ENCODE results near the gene HABP2.

The HABP2 gene

GRCh38 chr10:113572520-113573290 is 19.9 kb downstream of the HABP2 start:
- no peak for TF ChIP-seq CTCF (IDR thresholded peaks at IDR 0.05; ENCODE audit: low read depth, low read length, missing control alignments)
- DNase-seq (ENCODE audit: low read depth), result no peak
- no peak overlapping the region for H3K4me3 ChIP-seq (ENCODE audit: low read depth, low read length)

GRCh38 chr10:113573368-113573767 is 20.5 kb downstream of the HABP2 start:
- no peak for TF ChIP-seq CTCF (IDR thresholded peaks at IDR 0.05; ENCODE audit: low read depth, low read length, missing control alignments)

DNA sequence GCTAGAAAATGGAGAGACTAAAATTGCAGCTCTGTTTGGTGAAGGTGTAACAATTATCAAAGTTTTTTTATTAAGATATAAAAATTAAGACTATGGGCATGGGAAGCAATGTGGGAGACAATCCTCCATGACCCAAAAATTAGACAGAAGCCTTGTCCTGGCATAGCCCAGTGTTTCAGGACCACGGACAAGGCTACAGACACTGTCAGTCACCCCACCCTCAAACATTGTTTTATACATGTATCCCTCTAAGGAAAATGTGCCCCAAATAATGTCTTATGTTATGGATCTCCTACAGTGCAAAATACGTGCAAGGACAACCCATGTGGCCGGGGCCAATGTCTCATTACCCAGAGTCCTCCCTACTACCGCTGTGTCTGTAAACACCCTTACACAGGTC is 24.0 kb downstream of the HABP2 start:
- no peak for TF ChIP-seq CTCF (IDR thresholded peaks at IDR 0.05; ENCODE audit: low read depth, low read length, missing control alignments)
- DNase-seq (ENCODE audit: low read depth), result no peak
- no peak overlapping the region for H3K4me3 ChIP-seq (ENCODE audit: low read depth, low read length)

More at GRCh38 chr10:113573368-113573767, 20.5 kb downstream of the HABP2 start:
- no peak for DNase-seq (ENCODE audit: low read depth)
- H3K4me3 ChIP-seq (ENCODE audit: low read depth, low read length), result no peak overlapping the region

- no peak overlapping the region for H3K4me3 ChIP-seq (ENCODE audit: low read depth, low read length)
- no peak for TF ChIP-seq CTCF (IDR thresholded peaks at IDR 0.05; ENCODE audit: low read depth, low read length, missing control alignments)
- no peak for DNase-seq (ENCODE audit: low read depth)
Observed at GRCh38 chr10:113578773-113579172, 25.9 kb downstream of the HABP2 start.

GRCh38 chr10:113581092-113581491 is 28.2 kb downstream of the HABP2 start:
- no peak for TF ChIP-seq CTCF (IDR thresholded peaks at IDR 0.05; ENCODE audit: low read depth, low read length, missing control alignments)
- no peak for DNase-seq (ENCODE audit: low read depth)
- H3K4me3 ChIP-seq (ENCODE audit: low read depth, low read length), result no peak overlapping the region

DNA sequence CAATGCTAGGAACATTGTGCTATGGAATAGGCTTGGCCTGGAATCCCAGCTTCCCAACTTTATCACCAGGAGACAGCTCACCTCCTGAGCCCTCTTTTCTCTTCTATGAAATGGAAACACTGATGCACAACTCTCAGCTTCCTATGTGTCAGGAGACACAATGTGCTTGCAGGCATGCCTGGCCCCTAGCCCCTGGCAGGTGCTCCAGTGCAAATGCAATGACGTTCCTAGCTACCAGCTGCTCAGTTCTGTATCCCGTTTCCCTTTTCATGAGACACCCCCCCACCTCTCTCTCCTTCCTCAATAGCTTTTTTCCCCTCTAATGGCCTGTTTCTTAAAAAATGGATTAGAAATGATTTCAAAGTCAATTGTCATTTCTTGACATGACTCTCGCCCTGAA is 30.7 kb downstream of the HABP2 start:
- no peak for DNase-seq (ENCODE audit: low read depth)
- H3K4me3 ChIP-seq (ENCODE audit: low read depth, low read length), result no peak overlapping the region
- TF ChIP-seq CTCF (IDR thresholded peaks at IDR 0.05; ENCODE audit: low read depth, low read length, missing control alignments), result no peak

GRCh38 chr10:113585949-113586348 is 33.1 kb downstream of the HABP2 start:
- DNase-seq (ENCODE audit: low read depth), result no peak
- TF ChIP-seq CTCF (IDR thresholded peaks at IDR 0.05; ENCODE audit: low read depth, low read length, missing control alignments), result no peak
- no peak overlapping the region for H3K4me3 ChIP-seq (ENCODE audit: low read depth, low read length)
